MM.1S (cell line): ENCODE measurements around the gene XCL2.

Experiments
- EZH2 ChIP-seq: fragments of 300-600 bp; sonication (generic); optimal IDR thresholded peaks from 2 replicates; pipeline ENCODE3; 2017; ENCODE audit warnings: low read depth, mild to moderate bottlenecking, antibody characterized with exemption, low read length, mixed read lengths
- TF ChIP-seq, protein P1 (sequence below): fragments of 300-600 bp; sonication (generic); IDR thresholded peaks from 2 replicates; pipeline ENCODE4 v1.5.1; 2016; ENCODE audit warnings: antibody characterized with exemption, low read length, mixed read lengths

DNA sequence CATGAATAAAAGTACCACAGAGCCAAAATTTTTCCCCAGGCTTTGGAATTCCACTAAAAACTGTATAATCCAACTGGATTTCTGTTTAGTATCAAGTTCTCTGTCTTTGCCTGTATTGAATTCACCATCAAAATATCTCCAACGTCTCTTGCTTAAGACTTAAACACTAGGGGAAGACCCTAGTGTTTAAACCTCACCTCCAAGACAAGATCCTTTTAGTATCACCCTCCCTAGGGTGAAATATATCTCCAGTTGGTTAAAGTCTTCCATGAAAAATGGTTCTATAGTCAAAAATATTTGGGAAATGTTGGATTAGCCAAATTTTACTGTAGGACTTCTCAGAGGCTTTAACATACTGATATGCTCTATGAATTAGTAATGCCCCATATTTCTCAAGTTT, 24.5 kb upstream of the XCL2 start:
- no peak for TF ChIP-seq EZH2
- TF ChIP-seq, protein P1, sequence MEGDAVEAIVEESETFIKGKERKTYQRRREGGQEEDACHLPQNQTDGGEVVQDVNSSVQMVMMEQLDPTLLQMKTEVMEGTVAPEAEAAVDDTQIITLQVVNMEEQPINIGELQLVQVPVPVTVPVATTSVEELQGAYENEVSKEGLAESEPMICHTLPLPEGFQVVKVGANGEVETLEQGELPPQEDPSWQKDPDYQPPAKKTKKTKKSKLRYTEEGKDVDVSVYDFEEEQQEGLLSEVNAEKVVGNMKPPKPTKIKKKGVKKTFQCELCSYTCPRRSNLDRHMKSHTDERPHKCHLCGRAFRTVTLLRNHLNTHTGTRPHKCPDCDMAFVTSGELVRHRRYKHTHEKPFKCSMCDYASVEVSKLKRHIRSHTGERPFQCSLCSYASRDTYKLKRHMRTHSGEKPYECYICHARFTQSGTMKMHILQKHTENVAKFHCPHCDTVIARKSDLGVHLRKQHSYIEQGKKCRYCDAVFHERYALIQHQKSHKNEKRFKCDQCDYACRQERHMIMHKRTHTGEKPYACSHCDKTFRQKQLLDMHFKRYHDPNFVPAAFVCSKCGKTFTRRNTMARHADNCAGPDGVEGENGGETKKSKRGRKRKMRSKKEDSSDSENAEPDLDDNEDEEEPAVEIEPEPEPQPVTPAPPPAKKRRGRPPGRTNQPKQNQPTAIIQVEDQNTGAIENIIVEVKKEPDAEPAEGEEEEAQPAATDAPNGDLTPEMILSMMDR = no peak
